H54 (cell line): ENCODE data around the gene CA6.

ENCODE experiments used
- DNase-seq: peaks from one replicate; pipeline ENCODE4 v3.0.0; 2011; ENCODE audit warnings: low spot score, mixed read lengths; ENCODE audit not compliant: insufficient read length
- FAIRE-seq: peaks from 3 replicates; lab custom pipeline; 2011; peaks lifted over from hg19 to GRCh38; lab: Jason Lieb, UNC
- POLR2A ChIP-seq: IDR thresholded peaks from 2 replicates; pipeline ENCODE4 v1.6.1; 2011; ENCODE audit warnings: low read depth, mild to moderate bottlenecking, low read length

The CA6 gene

GRCh38 chr1:8970870-8971337, 25.2 kb downstream of the CA6 start:
- no peak for FAIRE-seq
- no peak for TF ChIP-seq POLR2A
- no peak for DNase-seq

GRCh38 chr1:8974551-8974950, 28.9 kb downstream of the CA6 start:
- no peak for DNase-seq
- no peak for TF ChIP-seq POLR2A
- FAIRE-seq: no peak

DNA sequence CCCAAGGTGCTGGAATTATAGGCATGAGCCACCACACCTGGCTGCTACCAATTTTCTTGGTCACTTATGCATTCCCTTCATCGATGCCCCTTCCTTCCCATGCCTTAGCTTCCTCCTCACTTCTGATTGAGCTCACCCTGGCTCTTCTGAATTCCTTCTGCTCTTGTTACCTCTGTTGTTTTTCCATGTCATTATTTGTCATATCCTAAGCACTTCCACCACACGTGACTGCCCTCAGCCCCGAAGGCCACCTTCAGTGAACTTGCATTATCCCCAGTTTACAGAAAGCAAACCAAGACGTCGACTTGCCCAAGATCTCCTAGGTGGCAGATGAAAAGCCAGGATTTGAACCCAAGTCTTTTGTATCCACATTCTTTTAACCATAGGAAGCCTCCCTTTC, 30.7 kb downstream of the CA6 start:
- FAIRE-seq (no peak), DNase-seq (no peak)

DNA sequence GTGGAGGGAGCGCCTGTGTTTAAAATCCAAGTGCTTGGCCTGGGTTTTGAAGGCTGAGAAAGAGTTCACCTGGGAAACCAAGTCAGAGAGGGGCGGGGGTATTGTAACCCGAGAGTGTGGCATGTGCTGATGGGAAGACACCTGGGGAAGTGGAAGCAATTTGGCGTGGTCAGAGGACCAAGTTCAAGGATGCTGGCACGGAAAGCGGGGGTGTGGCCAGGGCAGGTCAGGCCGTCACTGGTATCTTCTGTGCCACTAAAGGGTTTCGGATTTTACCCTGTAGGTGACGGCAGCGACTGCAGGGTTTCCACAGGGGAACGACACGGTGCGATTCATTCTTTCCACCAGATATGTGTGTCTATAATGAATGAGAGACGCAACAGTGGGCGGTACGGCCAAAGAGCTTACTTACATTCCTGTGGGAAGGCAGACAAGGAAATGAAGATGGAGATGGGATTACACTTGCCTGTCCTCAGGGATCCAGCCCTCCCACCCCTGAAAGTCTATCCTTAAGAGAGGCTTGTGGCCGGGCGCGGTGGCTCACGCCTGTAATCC, 31.3 kb downstream of the CA6 start:
- DNase-seq (no peak), FAIRE-seq (no peak)
- TF ChIP-seq POLR2A: no peak

More for the DNA sequence above, 30.7 kb downstream of the CA6 start:
- no peak for TF ChIP-seq POLR2A

- no peak for TF ChIP-seq POLR2A
- FAIRE-seq (no peak), DNase-seq (no peak)
Observed at GRCh38 chr1:8980656-8981055, 35.0 kb downstream of the CA6 start.

- no peak for TF ChIP-seq POLR2A
- DNase-seq (no peak), FAIRE-seq (no peak)
Observed at GRCh38 chr1:8981169-8981568, 35.5 kb downstream of the CA6 start.

DNA sequence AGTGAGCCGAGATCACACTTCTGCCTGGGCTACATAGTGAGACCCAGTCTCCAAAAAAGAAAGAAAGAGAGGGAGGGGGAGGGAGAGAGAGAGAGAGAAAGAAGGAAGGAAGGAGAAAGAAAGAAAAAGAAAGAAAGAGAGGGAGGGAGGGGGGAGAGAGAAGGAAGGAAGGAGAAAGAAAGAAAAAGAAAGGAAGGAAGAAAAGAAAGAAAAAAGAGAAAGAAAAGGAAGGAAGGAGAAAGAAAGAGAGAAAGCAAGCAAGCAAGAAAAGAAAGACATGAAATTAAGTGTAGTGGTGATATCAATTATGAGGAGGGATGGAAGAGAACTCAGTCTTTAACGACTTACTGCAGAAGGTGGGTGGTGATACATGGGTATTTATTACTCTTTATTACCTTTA, 38.5 kb downstream of the CA6 start:
- DNase-seq (no peak), FAIRE-seq (no peak)
- TF ChIP-seq POLR2A: no peak

DNA sequence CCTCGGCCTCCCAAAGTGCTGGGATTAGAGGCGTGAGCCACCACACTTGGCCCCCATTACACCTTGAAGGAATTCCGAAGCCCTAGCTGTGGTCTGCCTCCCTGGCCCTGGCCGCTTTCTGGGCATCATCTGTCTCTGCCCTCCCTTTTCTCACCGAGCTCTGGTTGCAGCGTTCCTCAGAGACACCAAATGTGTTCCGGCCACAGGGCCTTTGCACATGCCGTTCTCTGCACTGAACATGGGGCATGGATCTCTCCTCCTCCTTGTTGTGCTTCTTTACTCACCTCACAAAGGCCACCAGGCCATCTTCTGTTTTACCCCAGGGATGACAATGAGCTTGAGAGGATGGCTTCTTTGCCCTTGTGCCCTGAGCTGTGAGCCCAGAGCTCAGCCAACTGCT, 39.3 kb downstream of the CA6 start:
- FAIRE-seq (no peak), DNase-seq (no peak)
- no peak for TF ChIP-seq POLR2A

DNA sequence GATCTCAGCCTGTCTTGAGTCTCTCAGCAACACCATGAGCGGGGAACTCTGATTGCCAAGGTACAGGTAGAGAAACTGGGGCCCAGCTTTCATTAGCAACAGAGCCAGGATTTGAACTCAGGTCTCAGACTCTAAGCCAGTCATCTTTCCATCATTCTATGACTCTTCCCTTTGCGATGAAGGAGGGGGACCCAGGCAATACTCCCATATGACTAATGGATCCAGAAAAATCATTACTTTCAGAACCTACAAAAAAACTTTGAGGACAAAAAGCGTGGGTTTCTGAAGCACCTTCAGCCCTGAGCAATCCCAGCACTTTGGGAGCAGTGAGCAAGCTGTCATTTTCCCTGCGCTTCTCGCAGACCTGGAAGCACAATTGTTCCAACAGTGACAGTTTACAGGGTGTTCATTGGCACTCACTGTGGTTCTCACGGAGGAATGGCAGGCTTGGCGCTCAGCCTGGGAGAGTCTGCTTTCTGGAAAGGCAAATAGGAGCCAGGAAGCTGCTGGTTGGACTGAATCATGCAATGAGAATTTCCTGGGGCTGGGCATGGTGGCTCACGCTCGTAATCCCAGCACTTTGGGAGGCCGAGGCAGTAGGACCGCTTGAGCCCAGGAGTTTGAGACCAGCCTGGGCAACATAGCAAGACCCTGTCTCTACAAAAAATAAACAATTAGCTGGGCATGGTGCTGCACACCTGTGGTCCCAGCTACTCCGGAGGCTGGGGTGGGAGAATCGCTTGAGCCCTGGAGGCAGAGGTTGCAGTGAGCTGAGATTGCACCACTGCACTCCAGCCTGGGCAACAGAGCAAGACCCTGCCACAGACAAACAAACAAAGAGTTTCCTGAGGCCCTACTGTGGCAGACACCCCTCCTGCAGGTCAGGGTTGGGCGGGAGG, 40.5 kb downstream of the CA6 start:
- peak; percentile 92 for FAIRE-seq
- peak; percentile 42 for DNase-seq
- TF ChIP-seq POLR2A: no peak

- no peak for TF ChIP-seq POLR2A
- DNase-seq (no peak), FAIRE-seq (no peak)
Observed at GRCh38 chr1:8986814-8987190, 41.1 kb downstream of the CA6 start.

DNA sequence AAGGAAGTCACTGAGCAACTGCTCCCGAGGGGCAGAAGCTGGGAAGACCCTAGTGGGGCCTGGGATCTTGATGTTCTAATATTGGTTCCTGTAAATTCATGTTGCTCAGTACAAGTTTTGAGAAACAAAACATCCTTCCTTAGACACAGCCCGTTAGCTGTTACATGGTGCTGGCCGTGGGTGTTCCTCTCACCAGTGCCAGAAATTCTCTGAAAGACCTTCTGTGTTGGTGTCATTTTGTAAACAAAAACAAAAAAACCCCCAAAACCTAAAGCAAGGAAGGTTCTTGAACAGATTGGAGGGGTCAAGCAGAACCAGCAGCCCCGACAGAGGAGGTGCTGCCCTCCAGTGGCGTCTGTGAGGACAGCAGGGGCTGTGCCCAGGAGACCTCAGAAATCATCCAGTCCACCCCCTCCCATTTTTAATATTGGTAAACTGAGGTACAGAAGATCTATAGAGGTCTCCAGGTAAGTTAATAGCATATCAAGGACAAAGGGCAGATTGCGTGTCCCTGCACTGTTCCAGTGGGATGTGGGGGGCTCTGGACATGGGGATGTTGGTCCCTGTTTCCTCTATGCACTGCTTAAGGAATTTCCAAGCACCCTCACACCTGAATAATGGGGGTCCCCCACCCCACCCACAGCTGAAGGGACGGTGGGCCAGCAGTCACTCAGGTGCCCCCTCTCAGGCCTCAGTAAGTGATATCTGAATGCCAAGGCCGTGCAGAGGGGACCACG, 42.4 kb downstream of the CA6 start:
- TF ChIP-seq POLR2A: no peak
- no peak for FAIRE-seq
- no peak for DNase-seq

GRCh38 chr1:8988618-8988967, 42.9 kb downstream of the CA6 start:
- no peak for TF ChIP-seq POLR2A
- FAIRE-seq (no peak), DNase-seq (no peak)

- FAIRE-seq (no peak), DNase-seq (no peak)
- no peak for TF ChIP-seq POLR2A
Observed at GRCh38 chr1:8989061-8989460, 43.4 kb downstream of the CA6 start.

DNA sequence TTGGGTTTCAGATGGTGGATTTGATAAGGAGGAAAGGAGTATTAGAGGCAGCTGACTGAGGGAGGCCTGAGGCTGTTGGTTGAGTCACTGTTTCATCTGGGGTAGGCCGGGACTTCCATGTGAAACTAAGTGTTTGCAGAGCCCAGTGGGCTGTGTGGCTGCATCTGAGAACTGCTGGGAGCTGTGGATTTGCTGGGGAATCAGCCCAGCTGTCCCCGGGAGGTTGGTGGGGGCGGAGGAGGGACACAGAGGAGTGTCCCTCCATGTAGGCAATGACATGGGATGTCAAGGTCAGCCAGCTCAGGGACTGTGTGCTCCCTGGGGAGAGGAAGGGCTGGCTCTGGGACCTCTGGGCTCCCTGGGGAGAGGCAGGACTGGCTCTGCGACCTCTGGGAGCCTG, 44.2 kb downstream of the CA6 start:
- no peak for FAIRE-seq
- DNase-seq: peak; percentile 21
- no peak for TF ChIP-seq POLR2A
